ENCODE data around the gene ECSCR.

DNA sequence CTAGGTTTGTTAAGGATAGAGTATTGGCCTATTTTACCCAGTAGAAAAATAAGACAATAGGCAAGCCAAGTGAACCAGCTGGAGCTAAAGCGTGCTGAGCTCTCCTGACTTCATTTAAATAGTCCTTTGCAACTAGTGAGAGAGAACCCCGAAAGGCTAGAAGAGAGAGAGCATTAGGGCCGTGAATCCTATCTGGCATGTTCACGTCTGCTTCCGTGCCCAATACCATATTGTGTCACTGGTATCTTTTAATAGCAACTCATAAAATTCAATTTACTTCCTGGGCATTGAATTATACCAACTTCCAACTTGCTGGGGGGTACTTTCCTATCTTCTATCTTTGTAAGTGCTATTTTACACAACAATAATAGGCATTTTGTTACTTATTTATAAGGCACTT is 37.0 kb downstream of the ECSCR start:
- TF ChIP-seq POLR2A (IDR thresholded peaks at IDR 0.05; ENCODE audit: extremely low read depth, insufficient read length) (no peak), MYC (IDR thresholded peaks at IDR 0.05; ENCODE audit: low read depth, low read length) (no peak)
- TF ChIP-seq, protein P1, sequence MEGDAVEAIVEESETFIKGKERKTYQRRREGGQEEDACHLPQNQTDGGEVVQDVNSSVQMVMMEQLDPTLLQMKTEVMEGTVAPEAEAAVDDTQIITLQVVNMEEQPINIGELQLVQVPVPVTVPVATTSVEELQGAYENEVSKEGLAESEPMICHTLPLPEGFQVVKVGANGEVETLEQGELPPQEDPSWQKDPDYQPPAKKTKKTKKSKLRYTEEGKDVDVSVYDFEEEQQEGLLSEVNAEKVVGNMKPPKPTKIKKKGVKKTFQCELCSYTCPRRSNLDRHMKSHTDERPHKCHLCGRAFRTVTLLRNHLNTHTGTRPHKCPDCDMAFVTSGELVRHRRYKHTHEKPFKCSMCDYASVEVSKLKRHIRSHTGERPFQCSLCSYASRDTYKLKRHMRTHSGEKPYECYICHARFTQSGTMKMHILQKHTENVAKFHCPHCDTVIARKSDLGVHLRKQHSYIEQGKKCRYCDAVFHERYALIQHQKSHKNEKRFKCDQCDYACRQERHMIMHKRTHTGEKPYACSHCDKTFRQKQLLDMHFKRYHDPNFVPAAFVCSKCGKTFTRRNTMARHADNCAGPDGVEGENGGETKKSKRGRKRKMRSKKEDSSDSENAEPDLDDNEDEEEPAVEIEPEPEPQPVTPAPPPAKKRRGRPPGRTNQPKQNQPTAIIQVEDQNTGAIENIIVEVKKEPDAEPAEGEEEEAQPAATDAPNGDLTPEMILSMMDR (IDR thresholded peaks at IDR 0.05; ENCODE audit: low read depth, low read length): no peak
- TF ChIP-seq, protein P2, sequence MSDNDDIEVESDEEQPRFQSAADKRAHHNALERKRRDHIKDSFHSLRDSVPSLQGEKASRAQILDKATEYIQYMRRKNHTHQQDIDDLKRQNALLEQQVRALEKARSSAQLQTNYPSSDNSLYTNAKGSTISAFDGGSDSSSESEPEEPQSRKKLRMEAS (IDR thresholded peaks at IDR 0.05; ENCODE audit: low read depth, low read length): no peak
